GM12891 (cell line): Measurements from ENCODE around the gene CFAP100.

Experiments used
- POLR2A ChIP-seq: IDR thresholded peaks from 2 replicates; pipeline ENCODE4 v1.6.1; 2011; ENCODE audit warnings: low read depth, low read length, control low read depth
- POLR2AphosphoS5 ChIP-seq: IDR thresholded peaks from 2 replicates; pipeline ENCODE4 v1.6.1; 2011; ENCODE audit warnings: low read depth, low read length, control low read depth
- TAF1 ChIP-seq: IDR thresholded peaks from 2 replicates; pipeline ENCODE4 v1.6.1; 2011; ENCODE audit warnings: low read depth, low read length, control low read depth

DNA sequence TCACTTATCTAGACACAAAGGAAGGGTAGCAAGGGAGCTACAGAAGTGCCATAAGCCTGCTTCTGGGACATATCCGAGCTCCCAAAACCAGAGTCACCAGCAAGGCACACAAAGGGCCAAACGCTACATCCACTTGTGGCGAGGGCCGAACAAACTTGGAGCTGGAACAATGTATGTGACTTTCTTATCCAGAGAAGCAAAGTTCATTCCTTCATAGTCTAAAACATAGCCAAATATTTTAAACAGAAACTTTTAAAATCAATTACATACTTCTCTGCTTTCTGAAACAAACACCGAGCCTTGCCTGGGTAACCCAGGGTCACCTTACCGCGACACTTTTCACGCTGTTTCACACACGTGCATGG lies 65.0 kb downstream of the CFAP100 start:
- TF ChIP-seq POLR2AphosphoS5 (no peak), TAF1 (no peak), POLR2A (no peak)
